PC-9 (cell line): ENCODE measurements around the gene FGD2.

Experiments used
- EZH2 ChIP-seq: fragments of 200-600 bp; sonication (generic); IDR thresholded peaks from 2 replicates; pipeline ENCODE4 v1.8.0; 2017; ENCODE audit warnings: antibody characterized with exemption, low read depth
- TF ChIP-seq, protein P1 (sequence below): fragments of 200-600 bp; sonication (generic); conservative IDR thresholded peaks from 2 replicates; pipeline ENCODE4 v1.6.1; 2017; ENCODE audit warnings: mixed run types, antibody characterized with exemption, mild to moderate bottlenecking, moderate library complexity

DNA sequence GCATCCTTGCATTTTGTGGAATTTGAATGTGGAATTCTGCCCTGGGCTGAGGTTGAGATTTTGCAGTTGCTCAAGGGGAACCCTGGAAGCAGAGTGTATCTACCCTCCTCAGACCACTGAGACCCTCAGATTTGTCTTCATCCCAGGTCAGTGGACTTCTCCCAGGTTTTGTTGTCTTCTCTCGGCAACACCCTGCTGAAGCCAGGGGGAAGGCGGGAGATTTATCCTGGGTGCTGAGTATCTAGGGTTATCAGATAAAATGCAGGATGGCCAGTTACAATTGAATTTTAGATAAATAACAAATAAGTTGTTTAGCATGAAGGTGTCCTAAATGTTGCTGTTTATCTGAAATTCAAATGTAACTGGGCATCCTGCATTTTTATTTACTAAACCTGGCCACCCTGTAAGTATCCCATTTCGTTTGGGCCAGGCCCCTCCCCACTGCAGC, 43.0 kb downstream of the FGD2 start:
- TF ChIP-seq, protein P1, sequence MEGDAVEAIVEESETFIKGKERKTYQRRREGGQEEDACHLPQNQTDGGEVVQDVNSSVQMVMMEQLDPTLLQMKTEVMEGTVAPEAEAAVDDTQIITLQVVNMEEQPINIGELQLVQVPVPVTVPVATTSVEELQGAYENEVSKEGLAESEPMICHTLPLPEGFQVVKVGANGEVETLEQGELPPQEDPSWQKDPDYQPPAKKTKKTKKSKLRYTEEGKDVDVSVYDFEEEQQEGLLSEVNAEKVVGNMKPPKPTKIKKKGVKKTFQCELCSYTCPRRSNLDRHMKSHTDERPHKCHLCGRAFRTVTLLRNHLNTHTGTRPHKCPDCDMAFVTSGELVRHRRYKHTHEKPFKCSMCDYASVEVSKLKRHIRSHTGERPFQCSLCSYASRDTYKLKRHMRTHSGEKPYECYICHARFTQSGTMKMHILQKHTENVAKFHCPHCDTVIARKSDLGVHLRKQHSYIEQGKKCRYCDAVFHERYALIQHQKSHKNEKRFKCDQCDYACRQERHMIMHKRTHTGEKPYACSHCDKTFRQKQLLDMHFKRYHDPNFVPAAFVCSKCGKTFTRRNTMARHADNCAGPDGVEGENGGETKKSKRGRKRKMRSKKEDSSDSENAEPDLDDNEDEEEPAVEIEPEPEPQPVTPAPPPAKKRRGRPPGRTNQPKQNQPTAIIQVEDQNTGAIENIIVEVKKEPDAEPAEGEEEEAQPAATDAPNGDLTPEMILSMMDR, result no peak
- no peak for TF ChIP-seq EZH2
